Measurements from ENCODE around the gene HBS1L.
"Not testable (repeated sequence)": the region's sequence is repeated elsewhere in the genome, so short reads cannot be mapped to it uniquely, and the experiment has no call there.

Gene HBS1L

DNA sequence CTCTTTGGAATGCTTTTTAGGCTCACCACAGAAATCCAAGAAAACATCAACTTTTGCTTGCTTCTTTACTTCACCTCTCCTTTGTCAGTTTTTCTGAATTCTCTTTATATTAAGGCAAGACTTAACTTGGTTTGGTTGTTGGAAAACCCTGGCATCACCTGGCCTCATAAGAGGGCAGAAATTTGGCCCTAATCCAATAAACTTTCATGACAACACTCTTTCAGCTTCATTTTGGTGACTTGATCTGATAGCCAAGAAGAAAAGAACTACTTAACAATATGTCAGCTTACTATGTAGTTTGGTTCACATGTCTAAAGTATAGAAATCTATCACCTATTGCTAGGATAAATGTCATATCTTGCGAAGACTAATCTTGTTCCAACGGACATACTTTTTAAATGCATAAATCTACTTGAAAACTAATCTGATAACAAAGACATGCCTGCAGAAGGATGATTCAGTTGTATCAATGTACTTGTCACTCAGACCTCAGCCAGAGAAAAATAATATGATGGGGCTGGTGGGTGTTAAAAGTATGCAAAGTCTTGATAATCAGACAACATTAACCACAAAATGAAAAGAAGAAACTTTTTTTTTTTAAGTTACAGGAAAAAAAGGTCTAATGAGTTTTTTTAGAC is 19.3 kb upstream of the HBS1L start:
- no peak for DNase-seq

DNA sequence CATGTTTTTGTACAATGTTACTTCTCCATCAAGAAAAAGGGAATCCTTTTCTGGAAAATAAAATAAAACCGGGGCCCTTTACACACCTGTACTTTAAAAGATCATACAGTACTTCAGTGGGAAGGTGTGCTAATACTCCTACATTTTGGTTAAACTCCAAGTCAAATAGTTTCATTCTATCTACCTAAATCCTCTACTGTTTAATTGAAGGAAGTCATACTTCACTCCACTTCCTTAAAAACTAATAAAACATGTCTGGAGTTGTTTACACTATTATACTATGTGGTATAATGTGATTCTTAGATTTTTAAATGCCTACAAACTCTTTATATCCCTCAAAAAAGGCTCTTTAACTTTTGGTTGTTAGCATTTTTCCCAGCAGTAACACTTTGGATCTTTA is 18.6 kb upstream of the HBS1L start:
- no peak for DNase-seq

DNA sequence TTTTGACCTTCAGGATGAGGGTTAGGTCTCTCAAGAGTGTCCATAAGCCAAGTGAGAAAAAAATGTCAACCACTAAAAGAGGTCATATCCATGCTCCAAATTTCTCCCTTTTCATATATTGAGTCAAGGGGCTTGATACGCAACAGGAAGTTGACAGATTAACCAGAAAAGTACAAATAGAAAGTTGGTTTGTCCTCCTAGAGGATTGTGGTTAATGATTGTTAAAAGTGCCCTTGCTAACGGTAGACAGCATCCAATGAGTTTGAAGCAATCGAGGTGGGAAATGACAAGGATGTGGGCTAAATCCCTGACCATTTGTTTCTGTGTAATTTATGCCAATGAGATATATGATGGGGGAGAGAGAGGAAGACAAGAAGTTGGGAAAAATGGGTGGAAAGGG is 18.1 kb upstream of the HBS1L start:
- no peak for DNase-seq

GRCh38 chr6:135071541-135071940 is 16.9 kb upstream of the HBS1L start:
- DNase-seq, result no peak

GRCh38 chr6:135067911-135068310 is 13.3 kb upstream of the HBS1L start:
- DNase-seq, result no peak

- DNase-seq, result no peak
Observed at GRCh38 chr6:135066806-135067205, 12.2 kb upstream of the HBS1L start.

- no peak for DNase-seq
Observed at GRCh38 chr6:135066397-135066796, 11.8 kb upstream of the HBS1L start.

DNA sequence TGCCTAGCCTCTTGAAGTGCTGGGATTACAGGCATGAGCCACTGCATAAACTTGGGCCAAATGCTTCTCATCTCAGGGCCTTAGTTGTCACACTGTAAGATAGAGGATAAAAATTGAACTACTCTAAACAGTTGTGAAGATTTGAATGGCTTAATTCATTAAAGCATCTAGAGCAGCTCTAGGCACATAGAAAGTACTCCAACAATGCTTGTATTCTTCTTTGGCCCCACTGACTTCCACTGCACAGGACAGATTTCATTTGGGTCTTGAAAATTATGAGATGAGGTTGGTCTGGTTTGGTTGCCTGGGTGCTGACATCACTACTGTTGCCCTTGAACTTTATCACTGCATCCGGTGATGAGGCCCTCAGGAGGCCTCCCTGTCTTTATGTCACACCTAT is 10.0 kb upstream of the HBS1L start:
- DNase-seq, result no peak

GRCh38 chr6:135063926-135064325 is 9.3 kb upstream of the HBS1L start:
- DNase-seq, result no peak

DNA sequence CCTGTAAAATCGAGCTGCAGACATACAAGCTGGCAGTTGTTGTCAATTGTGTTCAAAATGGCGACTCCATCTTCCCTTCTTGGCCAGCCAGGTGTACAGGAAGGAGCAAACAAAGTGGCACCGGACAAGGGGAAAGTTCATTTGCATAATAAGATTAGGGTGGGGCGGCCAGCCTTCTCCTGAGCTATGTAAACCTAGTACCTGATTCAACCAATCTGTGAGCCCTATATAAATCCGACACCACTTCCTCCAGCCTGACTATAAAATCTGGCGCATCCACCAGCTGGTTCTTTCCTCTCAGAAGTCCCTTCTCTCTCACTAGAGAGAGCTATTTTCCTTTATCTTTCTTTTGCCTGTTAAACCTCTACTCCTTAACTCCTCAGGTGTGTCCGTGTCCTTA is 8.1 kb upstream of the HBS1L start:
- DNase-seq, result no peak

GRCh38 chr6:135060076-135060475 is 5.5 kb upstream of the HBS1L start:
- no peak for DNase-seq

DNA sequence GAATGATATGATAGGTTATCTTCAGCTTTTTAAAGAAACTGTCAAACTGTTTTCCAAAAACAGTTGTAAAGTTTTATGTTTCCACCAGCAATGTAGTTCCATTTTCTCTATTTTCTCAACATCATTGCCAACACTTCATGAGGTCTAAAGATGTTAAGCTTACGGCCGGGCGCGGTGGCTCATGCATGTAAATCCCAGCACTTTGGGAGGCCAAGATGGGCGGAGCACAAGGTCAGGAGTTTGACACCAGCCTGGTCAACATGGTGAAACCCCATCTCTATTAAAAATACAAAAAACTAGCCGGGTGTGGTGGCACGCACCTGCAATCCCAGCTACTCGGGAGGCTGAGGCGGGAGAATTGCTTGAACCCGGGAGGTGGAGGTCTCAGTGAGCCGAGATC is 3.7 kb upstream of the HBS1L start:
- DNase-seq, result not testable (repeated sequence)

DNA sequence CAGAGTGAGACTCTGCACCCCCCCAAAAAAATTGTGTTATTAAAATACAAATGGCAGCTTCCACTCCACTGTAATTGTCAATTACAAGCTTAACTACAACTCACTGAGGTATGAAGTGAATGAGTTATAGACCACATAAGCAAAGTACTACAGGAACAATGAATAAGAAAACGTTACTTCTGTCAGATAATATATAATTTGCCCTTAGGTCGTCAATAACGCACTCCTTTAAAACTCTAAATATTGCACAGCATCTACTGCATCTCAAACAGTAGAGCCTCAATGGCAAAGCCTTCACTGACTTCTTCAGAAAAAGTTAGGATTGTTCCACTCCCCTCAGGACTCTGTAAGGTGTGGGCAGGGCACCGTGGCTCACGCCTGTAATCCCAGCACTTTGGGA is 2.0 kb upstream of the HBS1L start:
- DNase-seq, result no peak

- DNase-seq, result peak; percentile 40
Observed at GRCh38 chr6:135054226-135054568, 425 bp downstream of the HBS1L start.

DNA sequence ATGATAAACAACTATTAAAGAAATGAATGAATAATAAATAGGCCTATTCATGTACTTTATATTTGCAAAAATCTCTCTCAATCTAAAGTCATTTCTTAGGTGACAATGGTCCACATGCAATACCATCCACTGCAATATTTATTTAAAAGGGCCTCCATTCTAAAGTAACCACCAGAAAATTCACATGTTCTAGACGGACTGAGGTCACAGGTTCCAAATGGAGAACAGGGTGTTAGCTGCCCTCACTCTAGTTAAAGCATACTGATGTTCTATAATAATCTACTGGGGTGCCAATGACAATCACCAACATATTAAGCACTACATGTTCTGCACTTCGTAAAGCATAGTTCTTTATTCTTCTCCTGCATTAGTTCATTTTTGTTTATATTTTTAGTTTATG is 1.2 kb downstream of the HBS1L start:
- DNase-seq, result no peak

GRCh38 chr6:135052939-135053338 is 1.7 kb downstream of the HBS1L start:
- DNase-seq, result no peak

GRCh38 chr6:135048915-135049314 is 5.7 kb downstream of the HBS1L start:
- DNase-seq, result no peak

DNA sequence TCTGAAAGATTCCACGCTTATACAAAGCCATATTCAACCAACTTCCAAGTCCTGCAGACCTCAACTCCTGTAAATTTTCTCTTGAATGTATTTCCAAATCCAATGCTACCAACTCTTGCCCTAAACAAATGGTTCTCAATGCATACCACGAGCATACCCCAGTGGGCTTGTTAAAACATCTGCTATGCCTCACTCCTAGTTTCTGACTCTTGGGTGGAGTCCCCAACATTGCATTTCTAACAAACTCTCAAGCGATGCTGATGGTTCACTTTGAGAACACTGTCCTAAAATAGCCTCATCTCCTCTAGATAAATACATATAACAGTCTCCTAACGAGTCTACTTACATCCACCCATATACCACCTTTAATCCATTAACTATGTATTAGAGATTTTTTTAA is 7.3 kb downstream of the HBS1L start:
- no peak for DNase-seq

- no peak for DNase-seq
Observed at GRCh38 chr6:135046912-135047311, 7.7 kb downstream of the HBS1L start.

DNA sequence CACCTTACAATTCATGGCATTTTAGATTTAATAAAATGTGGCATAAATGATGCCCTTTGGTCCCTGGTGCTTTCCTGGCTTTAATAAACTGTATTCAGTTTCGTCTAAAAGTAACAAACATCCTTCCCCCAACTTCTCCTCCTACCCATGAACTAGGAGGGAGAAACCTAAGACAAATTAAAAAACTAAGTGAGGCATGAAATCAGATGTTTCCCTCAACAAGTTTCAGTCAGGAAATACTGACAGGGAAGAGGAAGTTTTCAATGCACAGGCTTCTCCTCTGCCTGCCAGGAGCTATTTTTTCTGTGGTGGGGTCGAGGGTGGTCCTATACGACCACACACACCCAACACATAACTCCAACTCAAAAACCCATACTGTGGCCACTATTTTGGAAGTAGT is 10.0 kb downstream of the HBS1L start:
- no peak for DNase-seq

DNA sequence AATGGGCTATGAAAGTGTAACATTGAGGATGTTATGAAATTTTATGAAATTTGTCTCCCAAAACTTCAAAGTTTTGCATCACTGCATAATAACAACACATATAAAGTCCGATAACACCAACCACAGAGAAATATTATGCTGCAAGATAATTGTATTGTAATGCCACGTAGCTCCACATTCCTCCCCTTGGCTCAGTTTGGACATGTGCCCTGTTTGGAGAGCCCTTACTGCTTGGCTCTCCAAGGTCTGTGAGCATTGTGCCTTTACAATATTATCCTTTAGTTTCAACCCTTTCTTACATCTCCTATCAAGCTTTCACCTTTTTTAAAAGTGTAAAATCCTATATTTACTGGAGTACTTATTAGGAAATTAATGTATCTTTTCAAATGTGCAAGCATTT is 10.8 kb downstream of the HBS1L start:
- no peak for DNase-seq

GRCh38 chr6:135043364-135043763 is 11.3 kb downstream of the HBS1L start:
- no peak for DNase-seq

GRCh38 chr6:135038335-135038734 is 16.3 kb downstream of the HBS1L start:
- no peak for DNase-seq

DNA sequence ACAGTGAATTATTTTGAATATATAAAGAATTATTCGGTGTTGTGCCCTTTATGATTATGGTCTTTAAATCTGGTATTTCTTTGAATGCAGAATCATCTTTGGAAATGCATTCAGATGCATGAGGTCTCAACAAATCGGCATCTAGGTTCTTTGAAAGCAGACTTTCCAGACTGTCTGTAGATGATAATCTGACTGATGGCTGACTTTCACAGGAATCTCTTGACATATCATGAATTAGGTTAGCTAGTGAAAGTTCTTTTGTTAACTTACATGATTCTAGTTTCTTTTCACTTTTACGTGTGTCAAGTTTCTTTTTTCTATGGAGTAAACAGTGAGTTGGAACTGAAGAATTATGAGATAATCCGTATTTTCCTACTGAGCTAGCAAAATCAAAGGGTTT is 17.1 kb downstream of the HBS1L start:
- DNase-seq, result no peak

DNA sequence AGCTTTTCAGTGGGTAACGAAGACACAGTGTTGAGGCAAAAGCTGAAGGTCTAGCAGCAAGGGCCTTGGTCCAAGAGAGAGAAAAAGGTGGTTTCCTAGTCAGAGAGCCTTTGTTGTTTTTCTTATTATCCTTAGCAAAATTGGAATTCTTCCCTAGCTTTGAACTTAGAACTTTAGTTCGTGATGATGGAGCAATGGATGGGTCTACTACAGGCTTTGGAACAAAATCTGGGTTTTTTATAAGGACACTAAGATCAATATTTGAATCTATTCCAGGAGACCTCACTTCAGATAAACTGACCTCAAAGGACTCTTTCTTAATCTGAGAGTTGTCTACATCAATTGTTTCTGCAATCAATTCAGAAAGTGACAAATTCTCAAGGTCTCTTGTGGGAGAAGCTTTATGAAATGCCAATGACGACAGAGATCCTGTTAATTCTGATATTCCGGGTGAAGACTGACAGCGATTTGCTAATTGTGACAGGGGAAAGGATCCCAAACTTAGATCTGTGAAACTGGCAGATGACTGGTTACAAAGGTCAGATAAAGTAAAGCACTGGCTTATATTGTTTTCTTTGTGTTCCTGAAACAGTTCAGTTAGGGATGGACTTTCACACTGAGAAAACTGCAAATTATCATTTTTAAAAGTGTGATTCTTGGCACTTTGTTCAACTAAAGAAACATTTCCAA is 17.7 kb downstream of the HBS1L start:
- no peak for DNase-seq

All from NCI-H345 (cell line).